Stimulated activated CD8-positive, alpha-beta memory T cell treated with anti-CD3 and anti-CD28 coated beads, Interleukin-7, amount 100 ng/mL, for 4 hours (primary cell): ENCODE results near the gene ZSWIM4.
A peak's percentile ranks its signal among the peaks of the same experiment; 100 is the strongest.
"Not testable (repeated sequence)": the region's sequence is repeated elsewhere in the genome, so short reads cannot be mapped to it uniquely, and the experiment has no call there.

Source experiments
- DNase-seq, 2 donors: peaks; one replicate each; pipeline ENCODE4 v3.0.0-alpha.2; 2020; ENCODE audit warnings: low read depth in 2 of 2

ZSWIM4 gene

DNA sequence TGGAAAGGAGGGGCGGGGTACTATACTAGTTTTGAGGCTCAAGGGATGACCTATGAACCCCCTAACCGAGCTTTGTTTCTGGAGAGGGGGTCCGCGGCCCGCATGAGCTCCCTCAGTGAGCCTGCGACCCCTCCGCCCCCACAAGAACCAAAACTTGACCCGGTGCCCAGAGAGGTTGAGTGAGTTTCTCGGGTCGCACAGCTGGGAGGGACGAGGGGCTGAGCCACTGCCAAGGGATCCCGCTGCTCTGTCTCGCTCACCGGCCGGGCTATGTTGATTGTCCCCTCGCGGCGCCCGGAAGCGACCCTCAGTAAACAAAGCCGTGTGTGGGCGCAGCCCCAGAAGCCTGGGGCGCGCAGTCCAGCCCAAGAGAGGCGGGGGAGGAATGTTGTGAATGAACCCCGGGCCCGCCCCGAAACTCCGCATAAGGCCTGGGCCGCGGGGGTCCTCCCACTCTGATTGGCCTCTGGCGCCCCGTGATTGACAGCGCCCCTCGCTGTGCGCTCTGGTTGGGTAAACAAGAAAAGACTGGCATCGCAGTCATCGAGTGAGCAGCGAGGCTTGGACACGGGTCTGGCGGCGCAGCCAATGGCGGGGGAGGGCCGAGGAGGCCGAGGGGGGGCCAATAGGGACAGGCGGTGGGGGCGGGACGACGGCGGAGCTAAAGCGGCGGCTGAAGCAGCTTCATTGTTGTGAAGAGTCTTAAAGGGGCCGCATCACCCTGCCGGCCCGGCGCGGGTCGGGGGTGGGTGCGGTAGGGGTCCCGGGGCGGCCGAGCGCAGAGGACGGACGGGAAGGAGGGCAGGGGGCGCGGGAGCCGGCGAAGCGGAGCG lies at the start of gene ZSWIM4:
ZSWIM4 (plus strand) TSS at position 687 of the 833 bp plus-strand sequence. CDS start 206 bp downstream, outside the sequence.
- peak; percentile 86 to 93 for DNase-seq

DNA sequence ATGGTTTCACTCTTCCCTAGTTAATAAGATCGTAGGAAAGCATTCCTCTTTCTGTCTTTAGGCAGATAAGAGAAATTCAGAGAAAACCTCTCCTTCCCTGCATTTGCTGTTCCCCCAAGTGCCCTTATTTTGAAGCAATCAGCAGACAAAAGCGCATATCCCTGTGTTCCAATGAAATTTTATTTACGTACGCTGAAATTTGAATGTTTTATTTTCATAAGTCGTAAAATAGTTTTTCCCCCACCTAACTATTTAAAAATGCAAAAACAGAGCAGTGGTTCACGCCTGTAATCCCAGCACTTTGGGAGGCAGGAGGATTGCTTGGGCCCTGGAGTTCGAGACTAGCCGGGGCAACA lies 48.2 kb upstream of the ZSWIM4 start:
- no peak for DNase-seq

DNA sequence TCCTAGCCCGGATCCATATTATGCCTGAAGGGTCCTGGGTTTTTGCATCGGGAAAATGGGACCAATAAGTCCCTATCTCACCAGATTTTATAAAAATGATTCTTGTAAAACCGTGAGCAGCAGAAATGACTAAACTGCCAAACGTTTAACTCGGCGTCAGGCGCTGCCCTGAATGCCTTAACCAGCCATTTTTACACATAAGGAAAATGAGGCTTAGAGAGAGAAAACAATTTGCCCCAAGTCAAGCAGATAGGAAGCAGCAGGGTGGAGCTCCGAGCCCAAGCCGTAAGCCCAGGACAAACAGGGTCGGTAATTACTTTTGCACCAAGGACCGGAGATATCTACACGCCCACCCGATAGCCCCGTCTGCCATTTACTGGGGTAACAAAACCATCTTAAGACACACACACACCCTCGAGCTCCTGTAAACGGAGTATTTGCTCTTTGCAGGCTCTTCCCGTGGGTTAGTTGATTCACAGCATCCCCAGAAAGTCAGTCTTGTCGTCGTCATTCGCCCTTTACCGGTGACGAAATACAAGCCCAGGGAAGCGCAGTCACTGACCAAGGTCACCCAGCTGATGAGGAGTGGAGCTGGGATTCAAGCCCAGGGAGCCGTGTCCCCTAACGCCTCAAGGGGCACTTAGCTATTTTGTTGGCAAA lies 46.9 kb upstream of the ZSWIM4 start:
- no peak for DNase-seq

DNA sequence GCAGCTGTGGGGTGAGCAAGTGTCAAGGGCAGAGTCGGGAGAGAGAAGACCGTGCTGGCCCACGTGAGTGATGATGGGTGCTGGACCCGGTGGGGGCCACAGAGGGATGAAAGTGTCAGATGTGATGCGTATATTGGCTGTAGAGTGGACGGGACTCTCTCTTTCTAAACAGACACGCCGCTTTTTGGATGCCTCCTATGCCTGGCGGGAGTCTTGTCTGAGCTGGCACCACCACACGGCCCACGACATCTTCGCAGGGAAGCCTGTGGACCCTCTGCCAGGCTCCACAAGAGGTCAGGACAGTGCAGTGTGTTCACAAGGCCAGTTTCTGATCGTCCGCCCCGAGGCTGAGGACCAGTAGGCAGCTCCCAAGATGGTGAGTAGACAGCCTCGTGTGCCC lies 43.8 kb upstream of the ZSWIM4 start:
- no peak for DNase-seq

DNA sequence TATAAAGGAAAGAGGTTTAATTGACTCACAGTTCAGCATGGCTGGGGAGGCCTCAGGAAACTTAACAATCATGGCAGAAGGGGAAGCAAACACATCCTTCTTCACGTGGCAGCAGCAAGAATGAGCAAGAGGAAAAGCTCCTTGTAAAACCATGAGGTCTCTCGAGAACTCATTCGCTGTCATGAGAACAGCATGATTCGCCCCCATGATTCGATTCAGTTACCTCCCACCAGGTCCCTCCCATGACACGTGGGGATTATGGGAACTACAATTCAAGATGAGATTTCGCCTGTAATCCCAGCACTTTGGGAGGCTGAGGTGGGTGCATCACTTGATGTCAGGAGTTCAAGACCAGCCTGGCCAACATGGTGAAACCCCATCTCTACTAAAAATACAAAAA lies 41.6 kb upstream of the ZSWIM4 start:
- not testable (repeated sequence) for DNase-seq

DNA sequence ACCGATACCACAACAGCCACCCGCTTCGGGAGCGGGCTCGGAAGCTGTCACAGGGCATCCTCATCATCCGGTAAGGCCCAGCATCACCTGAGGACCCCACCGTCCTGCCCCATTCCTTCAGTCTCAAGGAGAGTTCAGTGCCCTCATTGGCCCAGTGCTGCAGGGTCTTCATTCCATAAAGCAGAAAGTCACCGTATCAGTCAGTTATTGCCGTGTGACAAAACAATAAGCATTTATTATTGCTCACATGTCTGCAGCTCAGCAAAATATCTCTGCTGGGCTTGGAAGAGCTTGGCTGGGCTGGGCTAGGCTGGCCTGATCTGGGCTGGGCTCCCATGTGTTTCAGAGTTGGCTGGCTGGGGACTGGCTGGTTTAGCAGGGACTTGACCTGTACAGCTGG lies 39.0 kb upstream of the ZSWIM4 start:
- DNase-seq = no peak

DNA sequence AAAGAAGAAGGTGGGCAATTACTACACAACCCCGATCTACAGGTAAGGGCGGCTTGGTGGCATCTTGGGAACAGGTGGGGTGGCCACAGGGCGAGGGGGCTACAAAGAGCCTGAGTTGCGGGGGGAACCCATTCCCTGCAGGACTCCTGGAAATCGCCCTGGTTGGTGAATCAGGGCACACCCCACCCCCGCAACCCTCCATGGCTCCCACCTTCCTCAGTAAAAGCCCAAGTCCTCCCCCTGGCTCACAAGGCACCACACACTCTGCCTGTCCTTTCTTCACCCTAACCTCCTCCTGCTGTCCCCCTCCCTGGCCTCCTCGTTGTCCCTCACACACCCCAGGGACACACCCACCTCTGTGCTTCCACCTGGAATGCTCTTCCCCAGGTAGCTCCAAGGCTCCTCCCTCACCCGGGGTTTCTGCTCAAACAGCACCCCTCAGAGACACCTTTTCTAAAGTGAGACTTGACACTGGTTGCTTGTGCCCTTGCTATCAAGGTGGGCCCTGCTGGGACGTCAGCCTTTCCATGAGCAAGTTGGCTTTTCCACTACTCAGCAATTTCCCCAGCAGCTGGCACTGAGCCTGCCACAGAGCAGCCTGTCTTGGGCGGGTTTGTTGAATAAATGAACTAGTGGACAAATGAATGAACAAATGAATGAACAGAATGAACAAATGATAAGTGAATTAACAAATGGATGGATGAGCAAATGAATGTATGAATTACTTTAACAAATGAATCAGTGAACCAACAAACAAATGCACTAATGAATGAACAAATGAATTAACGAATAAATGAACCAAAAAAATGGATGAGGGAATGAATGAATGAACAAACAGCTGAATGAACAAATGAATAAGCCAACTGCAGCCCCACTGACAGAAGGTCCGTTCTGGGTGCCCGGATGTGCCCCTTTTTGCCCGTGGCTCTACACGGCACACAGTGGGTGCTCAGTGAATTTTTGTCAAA lies 37.2 kb upstream of the ZSWIM4 start:
- no peak for DNase-seq

DNA sequence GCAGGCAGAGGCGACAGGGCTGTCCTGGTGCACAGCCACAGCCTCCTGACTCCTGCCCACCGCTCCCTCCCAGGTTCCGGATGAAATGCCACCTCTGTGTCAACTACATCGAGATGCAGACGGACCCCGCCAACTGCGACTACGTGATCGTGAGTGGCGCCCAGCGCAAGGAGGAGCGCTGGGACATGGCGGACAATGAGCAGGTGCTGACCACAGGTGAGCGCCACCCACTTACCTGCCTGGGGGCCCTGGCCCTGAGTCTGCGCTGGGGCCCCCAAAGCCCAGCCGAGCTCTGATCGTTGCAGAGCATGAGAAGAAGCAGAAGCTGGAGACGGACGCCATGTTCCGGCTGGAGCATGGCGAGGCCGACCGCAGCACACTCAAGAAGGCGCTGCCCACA lies 36.4 kb upstream of the ZSWIM4 start:
- no peak for DNase-seq

DNA sequence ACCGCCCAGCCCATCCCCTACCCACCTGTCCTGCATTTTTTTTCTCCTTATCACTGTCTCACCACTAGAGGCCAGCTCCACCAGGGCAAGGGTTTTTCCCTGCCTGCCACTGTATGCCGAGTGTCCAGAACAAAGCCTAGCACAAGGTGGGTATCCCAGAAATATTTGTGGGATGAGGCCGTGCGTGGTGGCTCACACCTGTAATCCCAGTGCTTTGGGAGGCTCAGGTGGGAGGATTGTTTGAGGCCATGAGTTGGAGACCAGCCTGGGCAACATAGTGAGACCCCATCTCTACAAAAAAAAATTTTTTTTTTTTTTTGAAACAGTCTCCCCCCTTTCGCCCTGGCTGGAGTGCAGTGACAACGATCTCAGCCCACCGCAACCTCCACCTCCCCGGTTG lies 33.8 kb upstream of the ZSWIM4 start:
- DNase-seq = no peak

DNA sequence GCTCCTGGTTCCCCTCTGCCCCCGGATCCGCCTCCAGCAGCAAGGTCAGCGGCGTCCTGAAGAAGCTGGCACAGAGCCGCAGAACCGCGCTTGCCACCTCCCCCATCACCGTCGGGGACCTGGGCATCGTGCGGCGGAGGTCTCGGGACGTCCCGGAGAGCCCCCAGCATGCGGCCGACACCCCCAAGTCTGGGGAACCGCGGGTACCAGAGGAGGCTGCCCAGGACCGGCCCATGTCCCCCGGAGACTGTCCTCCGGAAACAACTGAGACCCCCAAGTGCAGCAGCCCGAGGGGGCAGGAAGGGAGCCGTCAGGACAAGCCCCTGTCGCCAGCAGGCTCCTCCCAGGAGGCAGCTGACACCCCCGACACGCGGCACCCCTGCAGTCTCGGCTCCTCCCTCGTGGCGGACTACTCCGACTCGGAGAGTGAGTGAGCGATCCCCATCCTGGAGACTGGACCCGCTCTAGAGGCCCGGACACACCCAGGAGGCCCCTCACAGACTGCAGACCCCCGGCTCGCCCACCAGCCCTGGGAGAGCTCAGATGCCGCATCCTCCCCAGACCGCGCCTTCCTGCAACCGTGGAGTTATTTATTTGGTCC lies 32.5 kb upstream of the ZSWIM4 start:
- no peak for DNase-seq

DNA sequence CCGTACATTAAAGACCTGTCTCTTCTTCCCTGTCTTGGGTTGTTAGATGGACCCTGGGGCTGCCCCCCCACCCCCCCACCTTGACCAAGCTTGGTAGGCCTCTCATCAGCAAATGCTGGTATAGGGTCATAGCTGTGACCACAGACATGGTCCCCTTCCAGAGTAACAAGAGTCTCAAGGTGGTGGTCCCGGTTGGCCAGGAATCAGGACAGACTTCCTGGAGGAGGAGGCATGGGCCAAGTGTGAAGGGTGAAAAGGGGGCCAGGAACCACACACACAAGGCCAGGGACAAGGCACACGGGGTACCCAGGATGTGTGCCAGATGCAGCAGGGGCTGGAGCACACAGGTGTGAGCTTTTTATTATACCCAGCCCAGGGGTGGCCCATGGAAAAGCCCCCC lies 32.0 kb upstream of the ZSWIM4 start:
- DNase-seq = no peak

DNA sequence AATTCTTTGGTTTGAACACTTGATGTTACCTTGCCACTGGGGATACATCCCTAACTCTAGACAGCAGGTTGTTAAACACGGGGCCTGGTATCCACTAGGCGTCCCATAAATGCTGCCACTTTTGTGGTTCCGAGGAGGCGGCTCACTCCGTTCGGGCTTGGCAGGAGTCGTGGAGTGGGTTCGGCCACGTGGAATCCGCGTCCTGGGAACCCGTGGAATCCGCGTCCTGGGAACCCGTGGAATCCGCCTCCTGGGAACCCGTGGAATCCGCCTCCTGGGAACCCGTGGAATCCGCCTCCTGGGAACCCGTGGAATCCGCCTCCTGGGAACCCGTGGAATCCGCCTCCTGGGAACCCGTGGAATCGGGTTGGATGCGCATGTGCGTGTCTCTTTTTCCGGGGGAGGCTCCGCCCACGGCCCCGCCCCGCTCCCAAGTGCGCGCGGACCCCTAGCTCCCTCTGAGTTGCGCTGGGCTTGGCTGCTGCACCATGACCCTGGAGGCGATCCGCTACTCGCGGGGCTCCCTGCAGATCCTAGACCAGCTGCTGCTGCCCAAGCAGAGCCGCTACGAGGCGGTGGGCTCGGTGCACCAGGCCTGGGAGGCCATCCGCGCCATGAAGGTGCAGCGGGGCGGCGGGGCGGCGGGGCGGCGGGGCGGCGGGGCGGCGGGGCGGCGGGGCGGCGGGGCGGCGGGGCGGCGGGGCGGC lies 31.0 kb upstream of the ZSWIM4 start, which contains the start of gene MRI1:
MRI1 (plus strand) TSS at position 422 of the 707 bp plus-strand sequence; CDS start at position 489, 67 bp downstream.
- peak in 1 of 2 donors; percentile 71 for DNase-seq

DNA sequence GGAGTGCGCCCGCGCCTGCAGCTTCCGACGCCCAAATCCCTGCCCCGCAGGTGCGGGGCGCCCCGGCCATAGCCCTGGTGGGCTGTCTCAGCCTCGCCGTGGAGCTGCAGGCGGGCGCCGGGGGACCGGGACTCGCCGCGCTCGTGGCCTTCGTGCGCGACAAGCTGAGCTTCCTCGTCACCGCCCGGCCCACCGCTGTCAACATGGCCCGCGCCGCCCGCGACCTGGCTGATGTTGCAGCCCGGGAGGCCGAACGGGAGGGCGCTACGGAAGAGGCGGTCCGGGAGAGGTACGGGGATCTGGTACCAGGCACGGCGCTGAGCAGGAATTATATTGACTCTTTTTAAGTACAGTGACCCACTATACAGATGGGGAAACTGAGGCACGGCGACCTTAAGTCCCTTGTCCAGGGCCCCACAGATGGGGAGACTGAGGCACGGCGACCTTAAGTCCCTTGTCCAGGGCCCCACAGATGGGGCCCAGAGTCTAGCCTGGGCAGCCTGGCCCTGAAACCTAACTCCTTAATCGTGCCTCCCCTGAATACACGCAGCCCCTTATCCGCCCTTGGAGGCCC lies 30.3 kb upstream of the ZSWIM4 start:
- peak in 1 of 2 donors; percentile 29 for DNase-seq

DNA sequence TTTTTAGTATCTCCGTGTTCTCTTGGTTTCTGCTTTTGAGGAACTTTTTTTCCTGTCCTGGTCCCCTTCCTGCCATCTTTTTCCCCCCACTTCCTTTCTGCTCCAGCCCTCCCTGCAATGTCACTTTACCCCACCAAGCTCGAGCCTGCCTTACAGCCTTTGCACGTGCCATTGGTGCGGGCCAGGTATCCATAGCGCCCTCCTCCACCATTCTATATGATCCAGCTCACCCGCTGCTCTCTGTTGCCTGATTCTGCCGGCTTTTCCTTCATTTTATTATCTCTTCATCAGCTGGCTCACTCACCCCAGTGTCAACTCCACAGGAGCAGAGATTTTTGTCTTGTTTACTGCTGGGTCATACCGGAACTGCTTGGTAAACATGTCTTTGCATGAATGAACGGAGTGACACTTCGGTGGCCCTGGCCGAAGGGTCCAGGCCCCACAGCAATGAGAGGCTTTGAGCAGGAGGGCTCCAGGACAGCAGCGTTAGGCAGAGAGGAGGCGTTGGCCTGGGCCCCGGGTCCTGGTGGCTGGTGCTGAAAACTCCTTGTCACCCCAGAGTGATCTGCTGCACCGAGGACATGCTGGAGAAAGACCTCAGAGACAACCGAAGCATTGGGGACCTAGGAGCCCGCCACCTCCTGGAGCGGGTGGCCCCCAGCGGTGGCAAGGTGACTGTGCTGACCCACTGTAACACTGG lies 29.7 kb upstream of the ZSWIM4 start:
- no peak for DNase-seq

DNA sequence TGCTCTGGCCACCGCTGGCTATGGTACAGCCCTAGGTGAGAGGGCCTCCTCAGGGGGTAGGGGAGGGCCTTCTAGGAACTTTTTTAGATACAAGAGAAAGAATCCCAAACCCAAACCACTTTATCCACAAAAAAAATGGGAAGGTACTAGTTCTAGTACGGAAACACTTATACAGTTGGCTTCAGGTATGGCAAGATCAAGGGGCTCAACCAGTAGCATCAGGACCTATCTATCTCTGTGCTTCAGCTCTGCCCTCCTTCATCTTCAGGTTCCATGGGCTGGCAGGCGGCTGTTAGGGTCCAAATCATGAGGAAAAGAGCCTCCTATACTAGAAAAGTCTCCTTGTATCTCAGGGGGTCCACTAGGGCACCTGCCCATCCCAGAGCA lies 29.2 kb upstream of the ZSWIM4 start:
- DNase-seq = no peak

DNA sequence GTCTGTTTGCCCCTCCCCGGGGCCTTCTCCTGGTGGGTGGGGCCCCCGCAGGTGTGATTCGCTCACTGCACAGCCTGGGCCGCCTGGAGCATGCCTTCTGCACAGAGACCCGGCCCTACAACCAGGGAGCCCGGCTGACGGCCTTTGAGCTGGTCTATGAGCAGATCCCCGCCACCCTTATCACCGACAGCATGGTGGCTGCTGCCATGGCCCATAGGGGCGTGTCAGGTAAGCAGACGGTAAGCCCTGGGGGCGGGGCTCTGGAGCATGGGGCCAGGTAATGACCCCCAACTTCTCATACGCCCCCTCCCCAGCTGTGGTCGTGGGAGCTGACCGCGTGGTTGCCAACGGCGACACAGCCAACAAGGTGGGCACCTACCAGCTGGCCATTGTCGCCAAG lies 26.7 kb upstream of the ZSWIM4 start:
- DNase-seq = no peak

DNA sequence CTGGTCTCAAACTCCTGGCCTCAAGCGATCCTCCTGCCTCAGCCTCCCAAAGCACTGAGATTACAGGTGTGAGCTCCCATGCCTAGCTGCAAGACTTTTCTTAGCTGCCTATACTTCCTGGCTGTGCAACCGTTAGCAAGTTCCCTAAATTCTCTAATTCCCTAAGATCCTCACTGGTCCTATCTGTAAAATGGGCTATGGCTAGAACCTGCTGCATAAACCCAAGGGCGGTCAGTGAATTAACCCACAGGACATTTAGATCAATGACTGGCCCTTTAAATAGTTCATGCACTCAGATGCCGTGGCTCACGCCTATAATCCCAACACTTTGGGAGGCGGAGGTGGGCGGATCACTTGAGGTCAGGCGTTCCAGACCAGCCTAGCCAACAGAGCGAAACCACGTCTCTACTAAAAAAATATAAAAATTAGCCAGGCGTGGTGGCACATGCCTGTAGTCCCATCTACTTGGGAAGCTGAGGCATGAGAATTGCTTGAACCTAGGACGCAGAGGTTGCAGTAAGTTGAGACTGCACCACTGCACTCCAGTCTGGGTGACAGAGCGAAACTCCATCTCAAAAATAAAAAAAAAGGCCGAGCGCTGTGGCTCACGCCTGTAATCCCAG lies 25.1 kb upstream of the ZSWIM4 start:
- no peak for DNase-seq

DNA sequence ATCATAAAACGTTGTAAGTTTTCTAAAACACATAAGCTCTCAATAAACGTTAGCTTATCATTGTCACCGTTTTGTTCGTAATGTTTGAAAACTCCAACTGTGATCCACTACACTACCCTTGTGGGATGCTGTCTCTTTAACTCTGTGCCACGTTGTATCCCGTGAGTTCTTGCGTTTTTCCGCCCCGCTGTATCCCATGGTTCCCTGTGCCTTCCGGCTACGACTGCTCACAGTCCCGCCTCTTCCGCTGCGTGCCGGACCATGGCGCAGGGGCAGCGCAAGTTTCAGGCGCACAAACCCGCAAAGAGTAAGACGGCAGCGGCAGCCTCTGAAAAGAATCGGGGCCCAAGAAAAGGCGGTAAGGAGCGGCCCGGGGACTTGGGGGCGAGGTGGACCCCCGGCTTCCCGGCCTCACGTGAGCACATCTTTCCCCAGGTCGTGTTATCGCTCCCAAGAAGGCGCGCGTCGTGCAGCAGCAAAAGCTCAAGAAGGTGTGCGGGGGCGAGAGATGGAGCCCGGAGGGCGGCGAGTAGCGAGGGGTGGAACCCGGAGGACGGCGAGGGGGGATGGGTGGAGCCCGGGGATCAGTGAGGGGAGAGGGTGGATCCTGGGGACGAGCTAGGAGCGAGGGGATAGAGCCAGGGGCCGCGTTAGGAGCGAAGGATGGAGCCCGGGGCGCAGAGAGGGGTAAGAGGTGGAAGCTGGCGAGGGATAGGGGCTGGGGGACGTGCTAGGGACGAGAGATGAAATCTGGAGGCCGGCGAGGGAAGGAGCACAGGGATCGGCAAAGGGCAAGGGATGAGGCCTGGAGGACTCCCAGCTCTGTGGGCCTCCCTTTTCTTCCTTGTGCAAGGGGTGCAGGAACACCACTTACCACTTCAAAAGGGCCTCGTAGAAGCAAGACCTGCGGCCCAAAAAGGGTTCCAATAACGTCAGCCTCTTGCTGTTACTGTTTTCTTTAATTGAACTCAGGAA lies 20.7 kb upstream of the ZSWIM4 start, which contains the start of gene C19orf53:
C19orf53 (plus strand) TSS at position 240 of the 975 bp plus-strand sequence; CDS start at position 262, 22 bp downstream.
- peak; percentile 79 to 80 for DNase-seq
